ENCODE measurements around the gene TRAPPC5.

DNA sequence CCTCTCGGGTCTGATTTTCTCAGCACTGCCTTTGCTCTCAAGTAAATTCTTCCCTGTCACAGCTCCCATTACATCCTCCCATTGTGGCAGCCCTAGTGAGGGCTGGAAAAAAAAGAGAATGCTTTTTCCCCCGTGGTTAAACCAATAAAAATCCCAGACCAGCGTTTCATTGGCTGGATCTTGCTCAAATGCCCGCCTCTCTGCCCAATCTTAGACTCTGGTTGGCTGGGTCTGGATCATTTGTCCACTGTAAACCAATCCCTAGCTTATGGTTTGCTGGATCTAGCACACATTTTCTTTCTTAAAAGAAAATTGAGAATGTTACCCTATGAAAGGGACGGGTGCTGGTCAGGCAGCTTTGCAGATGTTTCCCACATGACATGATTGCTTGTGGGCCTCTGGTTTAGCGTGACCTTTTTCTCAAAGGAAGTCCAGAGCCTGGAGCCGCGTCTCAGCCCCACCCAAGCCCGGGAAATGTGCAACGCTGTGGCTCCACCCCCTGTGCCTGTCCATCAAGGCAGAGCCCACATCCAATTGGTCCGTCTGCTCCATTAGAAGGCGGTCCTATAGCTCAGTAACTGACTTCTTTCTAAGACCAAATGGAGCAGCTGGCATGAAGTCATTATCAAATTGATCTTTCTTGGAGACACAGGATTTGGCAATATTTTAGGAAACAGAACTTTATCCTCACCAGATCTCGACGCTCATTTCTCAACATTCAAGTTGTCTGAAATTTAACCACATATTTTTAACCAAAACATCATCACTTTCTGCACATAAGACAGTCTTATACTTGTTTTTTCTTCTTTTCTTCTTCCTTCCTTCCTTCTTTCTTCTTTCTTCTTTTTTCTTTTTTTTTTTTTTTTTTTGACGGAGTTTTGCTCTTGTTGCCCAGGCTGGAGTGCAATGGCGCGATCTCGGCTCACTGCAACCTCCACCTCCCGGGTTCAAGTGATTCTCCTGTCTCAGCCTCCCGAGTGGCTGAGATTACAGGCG, 6.3 kb upstream of the TRAPPC5 start:
- TF ChIP-seq CTCF (conservative IDR thresholded peaks at IDR 0.05) (no peak), ZFX (IDR thresholded peaks at IDR 0.05) (no peak)
